LoVo (cell line): ENCODE measurements around the gene SF3B2.
"Not testable (repeated sequence)": the region's sequence is repeated elsewhere in the genome, so short reads cannot be mapped to it uniquely, and the experiment has no call there.

ENCODE experiments used
- DNase-seq: peaks from one replicate; pipeline ENCODE4 v3.0.0-alpha.2; 2016; ENCODE audit warnings: low spot score

Gene SF3B2

GRCh38 chr11:66111158-66111557, 59.0 kb downstream of the SF3B2 start:
- no peak for DNase-seq

GRCh38 chr11:66112041-66112491, 59.9 kb downstream of the SF3B2 start:
- DNase-seq, result no peak

GRCh38 chr11:66112601-66113499, 60.7 kb downstream of the SF3B2 start:
- peak; percentile 75 for DNase-seq

GRCh38 chr11:66114957-66115356, 62.8 kb downstream of the SF3B2 start:
- not testable (repeated sequence) for DNase-seq

- no peak for DNase-seq
Measured at GRCh38 chr11:66115638-66116301, 63.6 kb downstream of the SF3B2 start.

- DNase-seq, result no peak
Measured at GRCh38 chr11:66116576-66117361, 64.6 kb downstream of the SF3B2 start.

- DNase-seq, result no peak
Measured at GRCh38 chr11:66118847-66119246, 66.7 kb downstream of the SF3B2 start.
